ENCODE results near the gene LPO.

Gene LPO

GRCh38 chr17:58250344-58251011, 12.1 kb downstream of the LPO start:
- H3K4me3 ChIP-seq (ENCODE audit: low read depth, low read length) = no peak overlapping the region
- DNase-seq (ENCODE audit: low read depth) = no peak

- no peak overlapping the region for H3K4me3 ChIP-seq (ENCODE audit: low read depth, low read length)
- no peak for DNase-seq (ENCODE audit: low read depth)
These were observed 13.8 kb downstream of the LPO start for GRCh38 chr17:58252141-58252540.

GRCh38 chr17:58253082-58253481, 14.7 kb downstream of the LPO start:
- no peak overlapping the region for H3K4me3 ChIP-seq (ENCODE audit: low read depth, low read length)
- DNase-seq (ENCODE audit: low read depth) = no peak

GRCh38 chr17:58254803-58255202, 16.4 kb downstream of the LPO start:
- H3K4me3 ChIP-seq (ENCODE audit: low read depth, low read length) = no peak overlapping the region
- DNase-seq (ENCODE audit: low read depth) = no peak

GRCh38 chr17:58262149-58262548, 23.8 kb downstream of the LPO start:
- DNase-seq (ENCODE audit: low read depth) = no peak
- H3K4me3 ChIP-seq (ENCODE audit: low read depth, low read length) = no peak overlapping the region

GRCh38 chr17:58263773-58264172, 25.4 kb downstream of the LPO start:
- DNase-seq (ENCODE audit: low read depth) = no peak
- H3K4me3 ChIP-seq (ENCODE audit: low read depth, low read length) = no peak overlapping the region

- no peak for DNase-seq (ENCODE audit: low read depth)
- H3K4me3 ChIP-seq (ENCODE audit: low read depth, low read length) = no peak overlapping the region
These were observed 26.2 kb downstream of the LPO start for GRCh38 chr17:58264407-58265103.

- DNase-seq (ENCODE audit: low read depth) = no peak
- H3K4me3 ChIP-seq (ENCODE audit: low read depth, low read length) = no peak overlapping the region
These were observed 26.9 kb downstream of the LPO start for GRCh38 chr17:58265271-58265670.

GRCh38 chr17:58265902-58266875, 27.8 kb downstream of the LPO start:
- H3K4me3 ChIP-seq (ENCODE audit: low read depth, low read length) = no peak overlapping the region
- DNase-seq (ENCODE audit: low read depth) = no peak

GRCh38 chr17:58267347-58268324, 29.3 kb downstream of the LPO start:
- no peak overlapping the region for H3K4me3 ChIP-seq (ENCODE audit: low read depth, low read length)
- no peak for DNase-seq (ENCODE audit: low read depth)

GRCh38 chr17:58268326-58268725, 29.9 kb downstream of the LPO start:
- no peak for DNase-seq (ENCODE audit: low read depth)
- H3K4me3 ChIP-seq (ENCODE audit: low read depth, low read length) = no peak overlapping the region

- no peak for DNase-seq (ENCODE audit: low read depth)
These were observed 30.6 kb downstream of the LPO start for GRCh38 chr17:58268774-58269556.

GRCh38 chr17:58269557-58270291, 31.3 kb downstream of the LPO start:
- DNase-seq (ENCODE audit: low read depth) = no peak

More at GRCh38 chr17:58268774-58269556, 30.6 kb downstream of the LPO start:
- H3K4me3 ChIP-seq (ENCODE audit: low read depth, low read length) = no peak overlapping the region

GRCh38 chr17:58270476-58271215, 32.3 kb downstream of the LPO start:
- DNase-seq (ENCODE audit: low read depth) = no peak
- no peak overlapping the region for H3K4me3 ChIP-seq (ENCODE audit: low read depth, low read length)

More at GRCh38 chr17:58269557-58270291, 31.3 kb downstream of the LPO start:
- no peak overlapping the region for H3K4me3 ChIP-seq (ENCODE audit: low read depth, low read length)

- DNase-seq (ENCODE audit: low read depth) = no peak
- H3K4me3 ChIP-seq (ENCODE audit: low read depth, low read length) = no peak overlapping the region
These were observed 33.0 kb downstream of the LPO start for GRCh38 chr17:58271216-58271931.
